NCI-H510A treated with DMSO at 0.1 percent for 48 hours (cell line): ENCODE results near the gene CLCN1.

Source experiments
- DNase-seq: peaks from one replicate; lab custom pipeline; 2025; lab: John Stamatoyannopoulos, UW

Gene CLCN1

GRCh38 chr7:143363016-143363937 is 47.4 kb downstream of the CLCN1 start:
- DNase-seq = no peak

- DNase-seq = no peak
Observed at GRCh38 chr7:143367972-143368371, 52.1 kb downstream of the CLCN1 start.

GRCh38 chr7:143368387-143368786 is 52.5 kb downstream of the CLCN1 start:
- no peak for DNase-seq

DNA sequence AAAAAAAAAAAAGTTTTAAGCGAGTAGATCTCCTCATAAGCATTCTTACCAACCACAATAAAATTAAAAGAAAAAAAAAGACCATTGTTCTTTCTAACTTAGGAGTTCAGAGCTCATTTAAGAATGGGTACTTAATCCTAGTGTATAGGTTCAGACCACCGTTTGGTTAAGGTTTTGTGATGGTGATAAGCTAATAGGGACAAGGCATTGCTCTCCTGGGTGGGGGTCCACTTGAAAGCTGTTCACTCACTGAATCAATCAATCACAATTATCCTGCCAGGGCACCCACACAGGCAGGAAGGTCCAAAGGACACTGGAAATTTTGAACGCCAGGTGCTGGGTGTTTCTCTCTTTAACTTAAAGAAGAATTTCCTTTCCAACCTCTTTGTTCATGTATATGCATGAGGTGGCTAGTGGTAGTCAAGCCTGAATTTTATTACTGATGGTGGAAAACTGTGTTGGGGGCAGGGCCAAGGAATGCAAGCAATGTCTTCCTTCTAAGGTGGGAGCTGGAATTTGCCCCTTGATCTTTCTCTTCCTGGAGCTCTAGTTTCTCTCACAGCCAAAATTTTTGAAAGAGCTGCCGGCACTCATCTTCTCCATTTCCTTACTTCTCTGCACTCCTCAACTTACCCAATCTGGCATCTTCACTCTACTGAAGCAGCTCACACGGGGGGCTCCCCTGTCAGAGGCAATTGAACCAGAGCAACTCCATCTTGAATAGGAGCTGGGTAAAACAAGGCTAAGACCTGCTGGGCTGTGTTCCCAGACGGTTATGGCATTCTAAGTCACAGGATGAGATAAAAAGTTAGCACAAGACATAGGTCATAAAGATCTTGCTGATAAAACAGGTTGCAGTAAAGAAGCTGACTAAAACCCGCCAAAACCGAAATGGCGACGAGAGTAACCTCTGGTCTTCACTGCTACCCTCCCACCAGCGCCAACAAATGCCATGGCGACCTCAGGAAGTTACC is 54.1 kb downstream of the CLCN1 start:
- no peak for DNase-seq

DNA sequence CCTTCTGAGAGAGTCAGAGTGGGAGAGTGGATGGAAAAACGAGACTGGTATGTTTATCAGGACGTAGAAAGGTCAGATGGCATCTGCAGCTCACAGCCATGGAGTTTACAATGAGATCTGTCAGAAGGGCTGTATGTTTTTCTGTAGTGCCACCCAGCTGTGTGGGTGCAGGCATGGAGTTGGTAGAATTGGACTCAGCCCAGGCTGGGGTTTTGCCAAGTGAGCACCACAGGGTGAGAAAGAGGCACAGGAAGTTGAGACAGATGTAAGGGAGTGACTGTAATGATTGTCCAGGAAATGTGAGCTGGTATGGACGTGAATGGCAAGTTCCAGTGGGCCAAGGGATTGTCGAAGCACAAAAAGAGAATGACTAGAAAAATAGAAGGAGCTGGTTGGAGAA is 56.2 kb downstream of the CLCN1 start:
- DNase-seq = no peak

DNA sequence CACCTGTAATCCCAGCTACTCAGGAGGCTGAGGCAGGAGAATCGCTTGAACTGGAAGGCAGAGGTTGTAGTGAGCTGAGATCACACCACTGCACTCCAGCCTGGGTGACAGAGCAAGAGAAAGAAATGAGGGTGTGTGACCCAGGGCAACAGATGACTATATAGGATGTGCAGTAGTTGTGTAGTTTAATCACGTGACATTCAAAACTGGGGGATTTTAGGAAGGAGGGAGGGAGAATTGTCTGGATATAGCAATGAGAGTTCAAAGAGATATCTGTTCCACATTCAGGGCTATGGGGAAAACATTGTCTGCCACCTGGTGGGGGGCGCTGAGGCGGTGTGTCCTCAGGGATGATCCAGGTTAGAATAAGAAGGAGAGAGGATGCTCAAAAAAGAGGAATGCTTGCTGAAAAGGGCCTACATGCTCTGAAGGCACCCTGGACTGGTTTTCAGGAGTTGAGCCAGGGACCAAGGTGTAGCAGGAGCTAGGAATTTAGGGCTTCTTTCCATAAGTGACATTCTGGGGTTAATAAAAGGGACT is 57.4 kb downstream of the CLCN1 start:
- no peak for DNase-seq

- DNase-seq = no peak
Observed at GRCh38 chr7:143374561-143374960, 58.6 kb downstream of the CLCN1 start.

- no peak for DNase-seq
Observed at GRCh38 chr7:143375298-143376034, 59.6 kb downstream of the CLCN1 start.

DNA sequence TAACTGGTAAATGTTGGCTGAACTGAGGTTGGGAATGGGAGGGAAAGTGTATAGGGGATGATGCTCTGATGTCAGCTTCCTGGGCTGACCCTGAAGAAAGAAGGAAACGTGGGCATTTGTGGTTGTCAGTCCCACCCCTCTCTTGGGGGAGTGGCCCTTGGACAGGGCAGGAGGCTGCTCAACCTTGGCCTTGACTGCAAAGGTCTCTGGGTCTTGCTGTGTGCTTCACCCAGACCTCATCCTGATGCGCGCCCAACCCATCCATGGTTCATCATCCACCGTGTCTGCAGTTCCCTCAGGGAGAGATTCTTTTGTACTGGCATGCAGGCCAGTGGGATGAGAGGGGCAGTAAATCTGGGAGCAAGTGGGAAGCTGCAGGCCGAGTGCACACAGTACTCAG is 60.5 kb downstream of the CLCN1 start:
- no peak for DNase-seq

DNA sequence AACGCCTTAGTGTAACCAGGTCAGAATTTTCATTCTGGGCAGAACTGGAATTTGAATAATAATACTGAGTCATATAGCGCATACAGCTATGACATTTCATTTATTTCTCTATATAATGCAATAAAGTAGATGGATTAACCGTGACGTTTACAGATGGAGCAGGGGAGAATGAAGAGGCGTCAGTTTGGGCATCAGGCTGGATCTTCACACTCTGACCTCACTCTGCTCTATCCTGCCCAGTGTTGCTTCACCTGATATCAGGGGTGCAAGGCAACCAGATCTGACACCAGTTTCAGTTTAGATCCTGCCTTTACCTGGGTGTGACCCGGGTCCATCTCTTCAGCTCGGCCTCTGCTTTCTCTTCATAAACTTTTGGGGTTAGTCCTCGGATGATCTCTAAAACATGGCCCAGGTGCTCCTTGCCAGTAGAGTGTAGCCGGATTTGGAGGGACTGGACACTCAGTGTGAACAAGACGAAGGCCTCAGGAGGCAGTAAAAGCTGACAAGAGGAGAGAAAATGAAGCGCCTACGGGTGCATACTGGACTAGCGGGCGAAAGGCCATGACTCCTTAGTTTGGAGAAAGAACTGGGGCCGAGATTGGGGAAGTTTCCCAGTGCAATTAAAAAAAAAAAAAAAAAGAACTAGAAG is 63.8 kb downstream of the CLCN1 start:
- DNase-seq = peak; percentile 33

DNA sequence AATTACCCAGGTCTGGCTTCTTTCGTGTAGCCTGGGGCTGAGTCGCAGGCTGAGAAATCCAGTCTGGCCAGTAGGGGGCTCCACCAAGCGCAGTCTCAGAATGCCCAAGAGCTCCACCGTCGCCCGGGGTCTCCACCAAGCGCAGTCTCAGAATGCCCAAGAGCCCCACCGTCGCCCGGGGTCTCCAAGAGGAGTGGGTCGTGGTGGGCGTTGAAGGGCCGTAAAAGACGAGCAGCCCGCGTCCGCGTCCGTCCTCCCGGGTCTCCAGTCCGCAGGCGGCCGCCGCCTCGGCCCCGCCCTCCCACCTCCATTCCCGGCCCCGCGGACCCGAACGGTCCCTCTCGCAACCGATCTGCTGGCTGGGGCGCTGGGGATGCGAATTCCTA is 64.3 kb downstream of the CLCN1 start:
- DNase-seq = peak; percentile 33

DNA sequence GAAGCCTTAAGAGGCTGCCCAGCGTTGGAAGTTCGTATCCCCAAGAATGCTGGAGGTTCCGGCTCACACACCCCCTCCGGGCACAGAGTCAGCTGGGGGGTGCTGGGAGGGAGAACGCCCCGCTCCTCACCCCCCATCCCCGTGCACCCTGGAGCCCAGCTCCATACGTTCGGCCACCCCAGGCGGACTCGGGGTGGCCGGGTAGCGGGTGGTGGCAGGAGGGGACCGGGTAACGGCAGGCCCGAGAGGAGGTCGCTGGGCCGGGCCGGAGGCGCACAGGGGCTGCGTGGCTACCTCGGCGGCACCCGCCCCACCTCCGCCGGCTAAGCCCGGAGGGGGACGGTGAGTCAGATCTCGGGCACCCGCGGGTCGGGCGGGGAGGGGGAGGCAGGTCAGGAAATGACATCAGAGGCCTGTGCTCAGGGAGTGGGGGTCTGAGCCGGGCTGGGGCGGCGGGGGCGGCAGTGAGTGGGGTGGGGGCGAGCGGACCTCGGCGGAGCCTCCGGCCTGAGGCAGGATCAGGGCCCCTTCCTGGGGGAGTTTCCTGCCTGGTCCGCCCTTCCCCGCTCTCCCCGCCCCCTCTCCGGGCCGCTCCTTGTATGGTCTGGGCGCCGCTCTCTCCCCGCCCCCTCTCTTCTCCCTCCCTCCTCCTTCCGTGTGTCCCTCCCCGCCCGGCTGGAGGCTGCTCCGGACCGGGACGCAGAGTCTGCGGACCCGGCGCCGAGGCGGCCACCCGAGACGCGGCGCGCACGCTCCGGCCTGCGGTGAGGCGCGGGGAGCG is 64.9 kb downstream of the CLCN1 start, which contains the start of gene ZYX:
ZYX (plus strand) TSS at position 700 of the 781 bp plus-strand sequence. CDS start 227 bp downstream, outside the sequence.
- peak; percentile 46 for DNase-seq

- no peak for DNase-seq
Observed at GRCh38 chr7:143381427-143382125, 65.7 kb downstream of the CLCN1 start.

DNA sequence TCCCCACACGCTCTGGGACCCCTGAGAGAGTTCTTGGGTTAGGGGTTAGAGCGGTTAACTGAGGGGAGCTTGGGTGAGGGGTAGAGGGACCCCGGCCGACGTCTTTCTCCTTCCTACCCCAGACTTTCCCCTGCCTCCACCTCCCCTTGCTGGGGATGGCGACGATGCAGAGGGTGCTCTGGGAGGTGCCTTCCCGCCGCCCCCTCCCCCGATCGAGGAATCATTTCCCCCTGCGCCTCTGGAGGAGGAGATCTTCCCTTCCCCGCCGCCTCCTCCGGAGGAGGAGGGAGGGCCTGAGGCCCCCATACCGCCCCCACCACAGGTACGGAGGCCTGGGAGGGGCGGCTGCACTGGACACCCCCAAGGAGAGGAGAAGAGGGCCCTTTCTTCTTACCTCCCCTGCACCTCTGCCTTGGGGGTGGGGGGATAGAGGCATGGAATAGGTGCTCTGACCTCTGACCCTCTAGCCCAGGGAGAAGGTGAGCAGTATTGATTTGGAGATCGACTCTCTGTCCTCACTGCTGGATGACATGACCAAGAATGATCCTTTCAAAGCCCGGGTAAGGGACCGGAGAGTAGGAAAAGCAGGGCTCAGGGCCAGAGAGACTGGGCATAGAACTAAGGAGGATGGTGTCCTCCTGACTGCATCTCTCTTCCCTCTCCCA is 66.3 kb downstream of the CLCN1 start:
- DNase-seq = no peak

DNA sequence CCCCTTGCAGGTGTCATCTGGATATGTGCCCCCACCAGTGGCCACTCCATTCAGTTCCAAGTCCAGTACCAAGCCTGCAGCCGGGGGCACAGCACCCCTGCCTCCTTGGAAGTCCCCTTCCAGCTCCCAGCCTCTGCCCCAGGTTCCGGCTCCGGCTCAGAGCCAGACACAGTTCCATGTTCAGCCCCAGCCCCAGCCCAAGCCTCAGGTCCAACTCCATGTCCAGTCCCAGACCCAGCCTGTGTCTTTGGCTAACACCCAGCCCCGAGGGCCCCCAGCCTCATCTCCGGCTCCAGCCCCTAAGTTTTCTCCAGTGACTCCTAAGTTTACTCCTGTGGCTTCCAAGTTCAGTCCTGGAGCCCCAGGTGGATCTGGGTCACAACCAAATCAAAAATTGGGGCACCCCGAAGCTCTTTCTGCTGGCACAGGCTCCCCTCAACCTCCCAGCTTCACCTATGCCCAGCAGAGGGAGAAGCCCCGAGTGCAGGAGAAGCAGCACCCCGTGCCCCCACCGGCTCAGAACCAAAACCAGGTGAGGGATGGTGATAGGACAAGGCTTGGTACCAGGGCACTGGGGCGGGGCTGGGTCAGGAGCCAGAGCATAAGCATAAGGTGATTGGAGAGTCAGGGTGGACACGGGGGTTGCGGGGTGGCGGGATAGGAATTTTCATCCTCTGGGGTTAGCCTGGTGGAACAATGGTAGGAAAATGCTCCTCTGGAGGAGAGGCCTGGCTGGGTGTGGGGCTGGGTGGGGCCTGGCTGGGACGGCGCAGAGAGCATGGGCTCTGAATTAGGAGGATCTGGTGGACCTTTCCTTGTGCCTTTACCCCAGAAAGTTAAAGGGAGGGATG is 67.1 kb downstream of the CLCN1 start:
- no peak for DNase-seq

DNA sequence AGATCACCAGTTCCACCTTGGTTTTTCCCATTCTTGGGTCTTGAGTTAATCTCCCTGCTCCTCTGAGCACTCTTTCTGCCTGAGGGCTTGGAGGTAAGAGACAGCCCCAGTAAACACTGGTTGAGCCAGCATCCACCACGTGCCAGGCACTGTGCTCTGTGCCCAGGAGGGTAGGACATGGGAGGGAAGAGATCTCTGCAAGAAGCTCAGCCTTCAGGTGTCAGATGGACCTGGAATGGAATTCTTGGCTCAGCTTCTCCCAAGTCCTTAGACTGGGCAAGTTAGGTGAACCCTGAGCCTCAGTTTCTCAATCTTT is 67.7 kb downstream of the CLCN1 start:
- no peak for DNase-seq

- DNase-seq = no peak
Observed at GRCh38 chr7:143384148-143384547, 68.2 kb downstream of the CLCN1 start.
